Stimulated activated naive CD8-positive, alpha-beta T cell treated with anti-CD3 and anti-CD28 coated beads, Interleukin-15, Interleukin-2, amounts not matched to agents 100 ng/mL and 50 ng/mL, for 24 hours (primary cell): ENCODE data around the gene CNTN5.

ENCODE experiments used
- H3K27ac Mint-ChIP-seq: one replicate; pipeline ENCODE4 v1.8.0; 2021; ENCODE audit warnings: mild to moderate bottlenecking, mixed read lengths
- H3K27me3 Mint-ChIP-seq: one replicate; pipeline ENCODE4 v1.8.0; 2021; ENCODE audit warnings: mixed read lengths
- H3K36me3 Mint-ChIP-seq: one replicate; pipeline ENCODE4 v1.8.0; 2021; ENCODE audit warnings: low read depth, mixed read lengths
- H3K4me1 Mint-ChIP-seq: one replicate; pipeline ENCODE4 v1.8.0; 2021; ENCODE audit warnings: low read depth, mixed read lengths
- H3K4me3 Mint-ChIP-seq: one replicate; pipeline ENCODE4 v1.8.0; 2021; ENCODE audit warnings: mild to moderate bottlenecking, mixed read lengths
- H3K9me3 Mint-ChIP-seq: one replicate; pipeline ENCODE4 v1.8.0; 2021; ENCODE audit warnings: mixed read lengths

The CNTN5 gene

GRCh38 chr11:99352642-99353041, 331.9 kb downstream of the CNTN5 start:
- Mint-ChIP-seq H3K36me3 (no peaks in the 10 kb centered on the region), H3K4me3 (no peak overlapping the region), H3K4me1 (no peaks in the 10 kb centered on the region), H3K27ac (no peak overlapping the region), H3K27me3 (no peaks in the 10 kb centered on the region), H3K9me3 (peaks cover 7% of the 10 kb centered on the region)

GRCh38 chr11:99366546-99366945, 345.8 kb downstream of the CNTN5 start:
- no peaks in the 10 kb centered on the region for H3K4me1 Mint-ChIP-seq
- no peaks in the 10 kb centered on the region for H3K36me3 Mint-ChIP-seq
- no peak overlapping the region for H3K27ac Mint-ChIP-seq
- H3K9me3 Mint-ChIP-seq = peaks cover 4% of the 10 kb centered on the region
- H3K27me3 Mint-ChIP-seq = no peaks in the 10 kb centered on the region
- H3K4me3 Mint-ChIP-seq = no peak overlapping the region

GRCh38 chr11:99368583-99368982, 347.8 kb downstream of the CNTN5 start:
- no peak overlapping the region for H3K4me3 Mint-ChIP-seq
- H3K9me3 Mint-ChIP-seq = peaks cover 3% of the 10 kb centered on the region
- no peaks in the 10 kb centered on the region for H3K36me3 Mint-ChIP-seq
- H3K27ac Mint-ChIP-seq = no peak overlapping the region
- no peaks in the 10 kb centered on the region for H3K4me1 Mint-ChIP-seq
- no peaks in the 10 kb centered on the region for H3K27me3 Mint-ChIP-seq

DNA sequence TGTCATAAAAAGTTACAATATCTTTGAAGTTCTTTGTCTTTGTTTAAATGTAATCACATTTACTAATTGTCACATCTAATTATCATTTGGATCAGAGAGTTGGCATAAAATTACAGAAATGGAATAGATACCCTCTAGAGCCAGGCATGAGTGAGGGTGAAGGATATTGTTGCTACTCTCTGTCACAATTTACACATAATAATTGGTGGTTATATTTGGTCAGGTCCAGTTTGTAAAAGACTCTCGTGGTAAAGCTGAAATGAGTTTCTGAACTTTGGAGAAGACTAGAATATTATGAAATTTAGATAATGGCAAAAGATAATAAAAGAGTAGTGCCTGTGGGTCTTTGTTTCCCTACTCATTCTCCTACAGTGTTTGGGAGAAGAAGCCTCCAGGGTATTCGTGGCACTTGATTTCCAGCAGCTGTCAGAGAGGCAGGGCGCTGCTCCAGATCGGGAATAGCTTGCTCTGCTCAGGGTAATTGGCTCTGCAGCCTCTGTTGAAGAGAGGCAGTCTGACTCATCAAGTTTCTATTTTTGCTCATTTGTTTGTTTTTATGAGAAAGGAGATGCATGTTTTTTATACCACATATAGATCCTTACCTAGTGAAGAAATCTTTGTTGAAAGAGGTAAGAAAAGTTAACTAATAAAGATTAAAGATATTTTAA, 349.9 kb downstream of the CNTN5 start:
- H3K9me3 Mint-ChIP-seq = peaks cover 7% of the 10 kb centered on the region
- no peak overlapping the region for H3K4me3 Mint-ChIP-seq
- no peak overlapping the region for H3K27ac Mint-ChIP-seq
- no peaks in the 10 kb centered on the region for H3K4me1 Mint-ChIP-seq
- H3K36me3 Mint-ChIP-seq = no peaks in the 10 kb centered on the region
- no peaks in the 10 kb centered on the region for H3K27me3 Mint-ChIP-seq

DNA sequence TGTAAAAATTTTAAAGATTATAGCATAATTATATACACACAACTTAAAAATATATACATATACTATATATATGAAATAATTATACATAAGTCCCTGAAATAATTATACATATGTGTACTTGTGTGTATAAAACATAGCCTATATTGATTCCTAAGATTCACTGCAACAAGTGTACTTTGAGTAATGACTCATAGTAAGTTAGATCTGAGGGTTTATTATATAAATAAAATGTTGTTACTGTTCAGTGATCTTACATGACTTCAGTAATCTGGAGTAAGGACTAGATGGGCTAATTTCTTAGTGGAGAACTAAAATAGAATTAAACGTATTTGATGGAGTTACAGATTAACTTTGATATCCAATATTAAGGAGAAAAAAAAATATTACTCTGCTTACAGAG, 350.5 kb downstream of the CNTN5 start:
- Mint-ChIP-seq H3K27me3 (no peaks in the 10 kb centered on the region), H3K4me1 (no peaks in the 10 kb centered on the region), H3K9me3 (peaks cover 7% of the 10 kb centered on the region), H3K27ac (no peak overlapping the region), H3K4me3 (no peak overlapping the region), H3K36me3 (no peaks in the 10 kb centered on the region)

- H3K4me1 Mint-ChIP-seq = no peaks in the 10 kb centered on the region
- H3K27ac Mint-ChIP-seq = no peak overlapping the region
- no peaks in the 10 kb centered on the region for H3K27me3 Mint-ChIP-seq
- H3K36me3 Mint-ChIP-seq = no peaks in the 10 kb centered on the region
- peaks cover 4% of the 10 kb centered on the region for H3K9me3 Mint-ChIP-seq
- no peak overlapping the region for H3K4me3 Mint-ChIP-seq
Measured at GRCh38 chr11:99376463-99376862, 355.7 kb downstream of the CNTN5 start.

DNA sequence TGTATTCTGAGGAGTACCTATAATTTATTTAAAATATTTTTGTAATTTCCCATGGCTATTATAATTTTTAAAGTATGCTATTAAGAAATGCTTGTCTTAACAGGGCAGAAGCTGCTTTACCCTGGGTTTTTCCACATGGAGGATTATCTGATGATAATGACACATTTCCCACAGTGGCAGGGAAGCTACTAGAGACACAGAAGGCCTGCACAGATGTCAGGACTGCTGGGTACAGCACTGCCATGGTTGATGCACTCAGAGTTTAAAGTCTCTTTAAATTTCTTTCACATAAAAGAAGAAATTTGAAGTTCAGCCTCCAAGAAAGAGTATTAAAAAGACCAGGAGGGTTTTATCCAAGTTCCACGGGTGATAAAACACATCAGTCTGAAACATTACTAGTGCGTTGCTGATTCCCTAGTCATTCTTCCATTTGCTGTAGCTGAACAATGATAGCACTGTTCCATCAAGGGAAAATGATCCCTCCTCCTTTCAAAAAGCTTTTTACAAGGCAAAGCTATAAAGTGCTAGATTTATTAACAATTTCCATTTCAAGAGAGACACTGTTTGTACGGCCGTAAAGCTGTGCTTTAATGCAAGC, 363.0 kb downstream of the CNTN5 start:
- H3K27ac Mint-ChIP-seq = no peak overlapping the region
- no peak overlapping the region for H3K4me3 Mint-ChIP-seq
- peaks cover 4% of the 10 kb centered on the region for H3K9me3 Mint-ChIP-seq

DNA sequence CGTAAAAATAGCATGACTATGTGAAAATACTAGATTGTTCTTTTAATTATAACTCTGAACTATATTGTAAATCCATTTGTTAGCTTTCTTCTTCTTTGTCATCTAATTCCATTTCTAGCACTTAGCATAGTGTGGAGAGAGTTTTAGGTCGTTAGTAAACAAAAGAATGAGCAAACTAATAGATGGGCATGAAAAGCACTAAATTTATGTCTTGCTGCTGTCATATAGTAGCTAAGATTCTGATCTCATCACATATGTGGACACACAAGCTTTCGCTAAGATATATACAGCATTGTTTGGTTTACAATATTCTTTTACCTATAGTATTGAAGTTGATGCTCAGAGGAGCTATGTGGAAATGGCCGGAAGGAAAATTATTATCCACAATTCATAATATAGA, 370.5 kb downstream of the CNTN5 start:
- no peaks in the 10 kb centered on the region for H3K27me3 Mint-ChIP-seq
- H3K27ac Mint-ChIP-seq = no peak overlapping the region
- H3K9me3 Mint-ChIP-seq = peaks cover 10% of the 10 kb centered on the region
- no peak overlapping the region for H3K4me3 Mint-ChIP-seq
- no peaks in the 10 kb centered on the region for H3K36me3 Mint-ChIP-seq
- H3K4me1 Mint-ChIP-seq = no peaks in the 10 kb centered on the region

More for the DNA sequence above, 363.0 kb downstream of the CNTN5 start:
- Mint-ChIP-seq H3K4me1 (no peaks in the 10 kb centered on the region), H3K36me3 (no peaks in the 10 kb centered on the region), H3K27me3 (no peaks in the 10 kb centered on the region)

- Mint-ChIP-seq H3K27me3 (no peaks in the 10 kb centered on the region), H3K27ac (no peak overlapping the region), H3K9me3 (peaks cover 12% of the 10 kb centered on the region), H3K4me3 (no peak overlapping the region), H3K36me3 (no peaks in the 10 kb centered on the region), H3K4me1 (no peaks in the 10 kb centered on the region)
Measured at GRCh38 chr11:99406345-99406744, 385.6 kb downstream of the CNTN5 start.

DNA sequence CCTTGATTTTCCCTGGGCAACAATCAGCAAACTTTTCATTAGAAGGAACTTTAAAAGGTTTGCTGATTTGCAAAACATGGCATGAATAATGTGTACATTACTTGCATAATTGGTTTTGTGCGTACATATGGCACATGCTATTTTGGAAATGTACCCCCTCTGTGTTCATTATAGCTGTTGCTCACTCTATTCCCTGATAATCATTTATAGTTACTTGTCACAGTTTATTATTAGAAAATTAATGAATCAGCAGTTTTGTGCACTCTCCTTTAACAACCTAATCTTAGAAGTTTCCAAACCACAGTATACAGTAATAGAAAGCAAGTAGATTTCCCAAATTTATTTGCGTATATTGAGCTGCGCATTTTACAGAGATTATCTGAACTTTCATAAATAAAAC, 389.9 kb downstream of the CNTN5 start:
- no peaks in the 10 kb centered on the region for H3K4me1 Mint-ChIP-seq
- no peak overlapping the region for H3K4me3 Mint-ChIP-seq
- no peaks in the 10 kb centered on the region for H3K27me3 Mint-ChIP-seq
- H3K36me3 Mint-ChIP-seq = no peaks in the 10 kb centered on the region
- H3K27ac Mint-ChIP-seq = no peak overlapping the region
- peaks cover 15% of the 10 kb centered on the region for H3K9me3 Mint-ChIP-seq

GRCh38 chr11:99418927-99419720, 398.4 kb downstream of the CNTN5 start:
- H3K36me3 Mint-ChIP-seq = no peaks in the 10 kb centered on the region
- H3K9me3 Mint-ChIP-seq = peaks cover 5% of the 10 kb centered on the region
- no peak overlapping the region for H3K4me3 Mint-ChIP-seq
- H3K4me1 Mint-ChIP-seq = no peaks in the 10 kb centered on the region
- H3K27ac Mint-ChIP-seq = no peak overlapping the region
- H3K27me3 Mint-ChIP-seq = no peaks in the 10 kb centered on the region

DNA sequence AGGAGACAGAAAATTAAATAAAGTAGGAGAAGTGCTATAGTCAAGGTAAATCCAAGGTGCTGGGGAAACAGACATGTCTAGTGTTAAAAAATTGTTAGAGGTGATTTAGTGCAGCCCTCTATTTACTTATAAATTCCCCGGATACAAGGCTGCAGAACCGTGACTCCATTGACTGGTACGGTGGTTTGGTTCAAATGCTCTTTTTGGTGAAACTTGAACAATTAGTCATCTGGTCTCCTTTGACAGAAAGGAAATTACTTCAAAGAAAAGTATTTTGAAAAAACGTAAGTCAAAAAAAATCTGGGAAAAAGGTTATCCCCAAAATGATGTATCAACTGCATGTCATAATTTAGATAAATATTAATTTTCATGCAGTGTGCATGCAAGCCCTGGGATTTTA, 399.2 kb downstream of the CNTN5 start:
- no peaks in the 10 kb centered on the region for H3K36me3 Mint-ChIP-seq
- H3K4me3 Mint-ChIP-seq = no peak overlapping the region
- H3K27ac Mint-ChIP-seq = no peak overlapping the region
- no peaks in the 10 kb centered on the region for H3K4me1 Mint-ChIP-seq
- no peaks in the 10 kb centered on the region for H3K9me3 Mint-ChIP-seq
- H3K27me3 Mint-ChIP-seq = no peaks in the 10 kb centered on the region

DNA sequence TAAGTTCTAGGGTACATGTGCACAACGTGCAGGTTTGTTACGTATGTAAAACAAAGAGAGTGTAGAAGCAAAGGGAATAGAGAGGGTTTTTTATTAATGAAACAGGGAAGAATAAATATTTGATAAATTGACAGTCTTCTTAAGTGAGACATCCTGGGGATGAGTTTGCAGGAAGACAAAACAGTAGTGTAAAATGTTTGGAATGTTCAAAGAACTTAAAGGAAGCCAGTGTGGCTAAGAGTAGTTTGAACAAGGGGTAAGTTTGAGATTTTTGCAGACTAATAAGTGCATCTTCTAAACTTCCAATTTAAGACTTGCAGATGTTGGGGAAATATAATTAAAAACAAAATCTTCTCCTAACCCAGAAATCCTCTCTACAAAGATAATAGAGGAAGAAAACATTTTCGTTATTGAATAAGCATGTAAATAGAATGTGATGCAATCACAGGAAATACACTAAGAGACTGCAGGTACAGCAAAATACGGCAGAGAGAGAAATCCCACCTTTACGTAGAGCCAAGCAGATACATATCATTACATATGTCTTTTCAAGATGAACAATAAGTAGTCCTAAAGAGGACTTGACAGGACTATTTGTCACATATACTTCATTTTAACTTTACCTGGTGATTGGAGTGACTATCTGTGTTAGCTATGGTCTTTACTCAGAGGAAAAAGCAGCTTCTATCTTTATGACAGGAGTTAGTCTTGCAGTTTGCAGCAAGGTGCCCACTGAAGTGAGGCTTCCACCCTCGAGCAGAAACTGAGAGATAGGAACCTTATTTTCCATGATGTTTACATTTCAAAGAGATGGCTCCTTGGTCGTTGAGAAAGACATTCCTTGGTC, 402.1 kb downstream of the CNTN5 start:
- H3K4me3 Mint-ChIP-seq = no peak overlapping the region
- H3K36me3 Mint-ChIP-seq = no peaks in the 10 kb centered on the region
- no peaks in the 10 kb centered on the region for H3K9me3 Mint-ChIP-seq
- H3K27me3 Mint-ChIP-seq = no peaks in the 10 kb centered on the region
- H3K4me1 Mint-ChIP-seq = no peaks in the 10 kb centered on the region
- H3K27ac Mint-ChIP-seq = no peak overlapping the region

GRCh38 chr11:99423428-99423983, 402.8 kb downstream of the CNTN5 start:
- Mint-ChIP-seq H3K36me3 (no peaks in the 10 kb centered on the region), H3K9me3 (no peaks in the 10 kb centered on the region), H3K4me3 (no peak overlapping the region), H3K27ac (no peak overlapping the region), H3K4me1 (no peaks in the 10 kb centered on the region), H3K27me3 (no peaks in the 10 kb centered on the region)
